IPS-18a (cell line): Measurements from ENCODE around the gene GSDME.
A peak's percentile ranks its signal among the peaks of the same experiment; 100 is the strongest.

Source experiments
- H3K27ac ChIP-seq: one replicate; pipeline ENCODE4 v1.5.1; 2013; ENCODE audit warnings: low read length
- H3K27me3 ChIP-seq: one replicate; pipeline ENCODE4 v1.6.1; 2013; ENCODE audit warnings: mild to moderate bottlenecking, low read length; ENCODE audit not compliant: control insufficient read depth, insufficient read depth
- H3K36me3 ChIP-seq: one replicate; pipeline ENCODE4 v1.6.1; 2013; ENCODE audit warnings: low read depth, low read length; ENCODE audit not compliant: control insufficient read depth
- H3K4me1 ChIP-seq: one replicate; pipeline ENCODE4 v1.6.1; 2013; ENCODE audit warnings: low read depth, low read length; ENCODE audit not compliant: control insufficient read depth
- H3K4me3 ChIP-seq: one replicate; pipeline ENCODE4 v1.5.1; 2013; ENCODE audit warnings: low read length
- H3K9ac ChIP-seq: one replicate; pipeline ENCODE4 v1.6.1; 2013; ENCODE audit warnings: mild to moderate bottlenecking, low read length, moderate library complexity
- H3K9me3 ChIP-seq: one replicate; pipeline ENCODE4 v1.6.1; 2013; ENCODE audit warnings: low read depth, low read length; ENCODE audit not compliant: control insufficient read depth

Gene GSDME

GRCh38 chr7:24769014-24769830, 12.0 kb upstream of the GSDME start:
- H3K27ac ChIP-seq, result no peak overlapping the region
- H3K9me3 ChIP-seq, result no peaks in the 10 kb centered on the region
- H3K27me3 ChIP-seq, result no peaks in the 10 kb centered on the region
- H3K4me3 ChIP-seq, result no peak overlapping the region
- no peak overlapping the region for H3K9ac ChIP-seq
- no peaks in the 10 kb centered on the region for H3K4me1 ChIP-seq
- no peaks in the 10 kb centered on the region for H3K36me3 ChIP-seq

- no peaks in the 10 kb centered on the region for H3K4me1 ChIP-seq
- no peak overlapping the region for H3K4me3 ChIP-seq
- H3K9me3 ChIP-seq, result no peaks in the 10 kb centered on the region
- no peaks in the 10 kb centered on the region for H3K36me3 ChIP-seq
- no peaks in the 10 kb centered on the region for H3K27me3 ChIP-seq
- H3K9ac ChIP-seq, result no peak overlapping the region
- no peak overlapping the region for H3K27ac ChIP-seq
These were observed 10.8 kb upstream of the GSDME start for GRCh38 chr7:24767878-24768569.

DNA sequence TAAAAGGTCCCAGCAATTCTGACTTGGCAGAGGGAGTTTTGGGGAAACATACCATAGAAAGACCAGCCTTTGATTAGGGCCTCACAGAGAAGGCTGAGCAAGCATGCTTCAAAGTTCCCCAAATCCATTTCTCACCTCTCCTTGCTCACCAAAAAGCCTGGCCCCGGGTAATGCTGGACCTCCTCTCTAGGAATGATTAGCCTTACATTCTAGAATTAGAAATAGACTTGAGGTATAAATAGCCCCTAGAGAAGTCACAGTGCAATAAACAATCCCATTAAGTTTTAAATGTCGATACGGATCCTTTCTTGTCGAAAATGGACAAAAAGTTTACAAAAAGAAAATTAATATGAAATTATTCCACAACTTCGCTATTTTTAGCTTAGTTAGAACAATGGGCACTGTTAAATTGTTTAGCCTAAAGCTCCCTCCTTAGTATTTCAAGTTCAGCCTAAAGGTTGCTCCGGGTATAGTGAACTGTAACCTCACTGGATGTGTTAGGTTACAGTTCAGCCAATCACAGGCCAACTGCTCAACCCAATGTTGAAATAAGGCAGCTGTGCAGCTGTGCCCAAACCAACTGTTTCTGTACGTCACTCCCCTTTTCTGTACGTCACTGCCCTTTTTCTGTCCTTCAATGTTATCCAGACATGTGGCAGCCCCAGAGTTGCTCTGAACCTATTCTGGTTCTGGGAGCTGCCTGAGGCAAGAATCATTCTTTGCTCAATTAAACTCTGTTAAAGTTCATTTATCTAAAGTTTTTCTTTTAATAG, 7.9 kb upstream of the GSDME start:
- Histone ChIP-seq H3K9ac (no peak overlapping the region), H3K4me1 (no peaks in the 10 kb centered on the region), H3K36me3 (no peaks in the 10 kb centered on the region), H3K27me3 (no peaks in the 10 kb centered on the region), H3K4me3 (no peak overlapping the region), H3K9me3 (no peaks in the 10 kb centered on the region), H3K27ac (no peak overlapping the region)

GRCh38 chr7:24764011-24764410, 6.7 kb upstream of the GSDME start:
- no peak overlapping the region for H3K27ac ChIP-seq

GRCh38 chr7:24763303-24763901, 6.1 kb upstream of the GSDME start:
- peaks cover 12% of the 10 kb centered on the region for H3K27me3 ChIP-seq
- H3K36me3 ChIP-seq, result no peaks in the 10 kb centered on the region
- no peak overlapping the region for H3K4me3 ChIP-seq
- no peaks in the 10 kb centered on the region for H3K4me1 ChIP-seq
- H3K9me3 ChIP-seq, result no peaks in the 10 kb centered on the region
- H3K27ac ChIP-seq, result no peak overlapping the region
- H3K9ac ChIP-seq, result no peak overlapping the region

More at GRCh38 chr7:24764011-24764410, 6.7 kb upstream of the GSDME start:
- no peak overlapping the region for H3K4me3 ChIP-seq
- no peaks in the 10 kb centered on the region for H3K9me3 ChIP-seq
- H3K4me1 ChIP-seq, result no peaks in the 10 kb centered on the region
- H3K27me3 ChIP-seq, result peaks cover 6% of the 10 kb centered on the region
- no peak overlapping the region for H3K9ac ChIP-seq
- H3K36me3 ChIP-seq, result no peaks in the 10 kb centered on the region

DNA sequence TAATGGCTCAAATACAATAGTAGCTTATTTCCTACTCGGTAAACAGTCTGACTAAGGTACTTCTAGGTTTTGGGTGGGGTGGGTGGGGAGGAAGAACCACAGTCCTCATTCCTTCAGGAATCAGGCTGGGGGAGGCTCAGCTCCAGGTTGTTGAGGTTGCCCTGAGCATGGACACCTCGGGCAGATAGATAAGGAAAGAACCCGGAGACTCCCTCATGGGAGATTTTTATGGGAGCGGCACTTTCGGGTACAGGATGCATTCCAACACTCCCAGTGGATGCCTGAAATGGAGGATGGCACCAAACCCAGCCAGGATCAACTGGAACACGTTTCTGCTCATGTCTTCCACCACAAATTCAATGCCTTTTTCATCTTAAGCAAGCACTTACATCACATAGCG, 5.5 kb upstream of the GSDME start:
- H3K27ac ChIP-seq, result no peak overlapping the region
- H3K4me1 ChIP-seq, result no peaks in the 10 kb centered on the region
- H3K4me3 ChIP-seq, result no peak overlapping the region
- no peaks in the 10 kb centered on the region for H3K36me3 ChIP-seq
- peaks cover 19% of the 10 kb centered on the region for H3K27me3 ChIP-seq
- no peak overlapping the region for H3K9ac ChIP-seq
- H3K9me3 ChIP-seq, result no peaks in the 10 kb centered on the region

DNA sequence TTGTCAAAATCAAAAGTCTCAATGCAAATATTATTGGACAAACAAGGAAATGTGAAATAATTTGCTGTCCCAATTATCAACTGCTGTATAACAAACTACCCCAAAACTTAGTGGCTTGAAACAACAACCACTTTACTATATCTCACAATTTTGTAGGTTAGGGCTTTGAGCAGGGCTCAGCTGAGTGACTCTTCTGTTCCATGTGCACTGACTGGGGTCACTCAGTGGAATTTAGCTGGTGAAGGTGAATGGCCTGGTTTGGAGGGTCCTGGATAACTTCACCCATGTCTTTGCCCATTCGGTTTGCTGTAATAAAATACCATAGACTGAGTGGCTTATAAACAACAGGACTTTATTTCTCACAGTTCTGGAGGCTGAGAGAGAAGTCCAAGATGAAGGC, 3.7 kb upstream of the GSDME start:
- Histone ChIP-seq H3K9ac (no peak overlapping the region), H3K27ac (no peak overlapping the region), H3K9me3 (no peaks in the 10 kb centered on the region), H3K27me3 (peaks cover 32% of the 10 kb centered on the region), H3K4me1 (no peaks in the 10 kb centered on the region), H3K36me3 (no peaks in the 10 kb centered on the region), H3K4me3 (no peak overlapping the region)

- Histone ChIP-seq H3K27me3 (peaks cover 43% of the 10 kb centered on the region), H3K36me3 (no peaks in the 10 kb centered on the region), H3K4me1 (peaks cover 7% of the 10 kb centered on the region), H3K4me3 (peak overlapping the region; percentile 74), H3K27ac (no peak overlapping the region), H3K9me3 (no peaks in the 10 kb centered on the region), H3K9ac (peak overlapping the region; percentile 2)
These were observed 515 bp downstream of the GSDME start for GRCh38 chr7:24756545-24757352.

DNA sequence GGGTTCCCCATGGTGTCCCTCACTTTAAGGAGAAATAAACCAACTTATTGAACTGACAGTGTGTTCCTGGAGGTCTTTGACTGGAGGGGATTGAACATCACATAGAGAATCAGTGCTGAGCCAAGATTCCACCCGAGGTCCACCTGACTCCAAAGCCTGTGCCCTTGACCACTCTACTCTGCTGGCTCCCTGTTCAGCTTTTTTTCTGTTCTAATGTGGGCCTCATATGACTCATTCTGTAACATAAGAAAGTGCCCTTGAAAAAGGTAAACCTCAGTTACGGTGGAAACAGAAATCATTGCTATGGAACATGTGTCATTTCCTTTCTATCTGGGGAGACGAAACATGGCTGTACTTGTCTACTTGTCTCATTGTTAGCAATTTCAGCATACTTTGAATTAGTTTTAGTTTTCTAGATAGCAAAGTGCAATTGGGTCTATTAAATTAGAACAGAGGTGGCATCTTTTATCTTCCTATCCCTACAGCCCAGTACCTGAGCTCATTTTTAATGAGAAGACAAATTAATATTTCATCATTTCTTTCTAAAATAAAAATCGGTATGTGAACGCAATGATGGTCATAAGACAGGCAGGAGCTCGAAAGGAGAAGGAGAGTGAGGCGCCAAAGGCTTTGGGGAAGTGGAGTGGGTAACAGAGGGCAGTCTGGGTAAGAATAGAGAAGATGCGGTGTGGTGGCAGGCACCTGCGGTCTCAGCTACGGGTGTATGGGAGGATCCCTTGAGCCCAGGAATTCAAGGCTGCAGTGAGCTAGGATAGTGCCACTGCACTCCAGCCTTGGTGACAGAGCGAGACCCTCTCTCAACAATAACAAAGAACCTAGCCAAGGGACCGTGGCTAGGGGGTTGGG, 1.5 kb downstream of the GSDME start:
- H3K4me3 ChIP-seq, result peak overlapping the region; percentile 74
- H3K9ac ChIP-seq, result no peak overlapping the region
- no peaks in the 10 kb centered on the region for H3K36me3 ChIP-seq

GRCh38 chr7:24754906-24755506, 2.3 kb downstream of the GSDME start:
- Histone ChIP-seq H3K9me3 (no peaks in the 10 kb centered on the region), H3K4me1 (peaks cover 7% of the 10 kb centered on the region), H3K27me3 (peaks cover 43% of the 10 kb centered on the region), H3K27ac (no peak overlapping the region), H3K36me3 (no peaks in the 10 kb centered on the region), H3K4me3 (no peak overlapping the region), H3K9ac (no peak overlapping the region)

More for the DNA sequence above, 1.5 kb downstream of the GSDME start:
- peaks cover 7% of the 10 kb centered on the region for H3K4me1 ChIP-seq
- H3K27ac ChIP-seq, result no peak overlapping the region
- H3K9me3 ChIP-seq, result no peaks in the 10 kb centered on the region
- H3K27me3 ChIP-seq, result peaks cover 43% of the 10 kb centered on the region
